Astrocyte of the cerebellum (primary cell): ENCODE measurements around the gene CARHSP1.

Experiments used
- DNase-seq: peaks from one replicate; pipeline ENCODE4 v3.0.0-alpha.2; 2011; ENCODE audit warnings: low read depth
- H3K4me3 ChIP-seq: 2 replicates; pipeline ENCODE4 v1.5.1; 2011; ENCODE audit warnings: mild to moderate bottlenecking, low read depth, low read length, moderate library complexity
- in situ Hi-C: cut with HindIII; loops from 2 replicates; pipeline ENCODE4 v1.10.0; 2017; ENCODE audit warnings: low sequenced_read_pairs
- TF ChIP-seq, protein P1 (sequence below): IDR thresholded peaks from 2 replicates; pipeline ENCODE4 v1.5.1; 2012; ENCODE audit warnings: low read length, low read depth, moderate library complexity, mild to moderate bottlenecking; ENCODE audit errors: missing control alignments

Gene CARHSP1

DNA sequence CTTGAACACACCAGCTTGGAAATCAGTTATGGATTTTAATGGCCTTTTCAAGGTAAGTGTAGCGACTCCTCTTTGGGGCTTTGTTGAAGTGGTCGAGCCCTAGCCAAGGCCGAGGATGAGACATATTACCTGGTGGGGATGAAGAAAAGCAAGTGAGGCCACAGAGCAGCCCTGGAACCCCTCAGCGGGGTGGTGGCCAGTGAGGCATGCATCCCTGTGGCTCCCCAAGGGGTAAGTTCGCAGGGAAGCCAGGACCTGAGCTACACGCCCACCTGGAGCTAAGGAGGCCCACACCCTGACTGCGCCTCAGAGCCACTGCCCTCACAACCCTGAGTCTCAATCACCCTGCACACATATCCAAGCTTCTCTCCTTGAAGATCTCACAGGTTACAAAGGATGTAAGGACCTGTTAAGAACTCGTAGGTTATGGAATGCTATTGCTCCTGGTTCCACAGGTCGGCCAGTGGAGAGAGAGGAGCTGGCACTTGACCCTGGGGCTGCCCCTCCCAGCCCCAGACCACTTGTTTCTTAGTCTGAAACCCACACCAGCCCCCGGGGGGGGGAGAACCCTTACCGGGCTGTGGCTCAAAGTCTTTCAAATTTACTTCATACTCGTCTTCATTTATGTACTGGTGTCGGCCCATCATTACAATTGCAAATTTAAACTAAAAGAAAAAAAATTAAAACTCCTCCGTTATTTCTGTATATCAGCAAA is 25.3 kb upstream of the CARHSP1 start:
- TF ChIP-seq, protein P1, sequence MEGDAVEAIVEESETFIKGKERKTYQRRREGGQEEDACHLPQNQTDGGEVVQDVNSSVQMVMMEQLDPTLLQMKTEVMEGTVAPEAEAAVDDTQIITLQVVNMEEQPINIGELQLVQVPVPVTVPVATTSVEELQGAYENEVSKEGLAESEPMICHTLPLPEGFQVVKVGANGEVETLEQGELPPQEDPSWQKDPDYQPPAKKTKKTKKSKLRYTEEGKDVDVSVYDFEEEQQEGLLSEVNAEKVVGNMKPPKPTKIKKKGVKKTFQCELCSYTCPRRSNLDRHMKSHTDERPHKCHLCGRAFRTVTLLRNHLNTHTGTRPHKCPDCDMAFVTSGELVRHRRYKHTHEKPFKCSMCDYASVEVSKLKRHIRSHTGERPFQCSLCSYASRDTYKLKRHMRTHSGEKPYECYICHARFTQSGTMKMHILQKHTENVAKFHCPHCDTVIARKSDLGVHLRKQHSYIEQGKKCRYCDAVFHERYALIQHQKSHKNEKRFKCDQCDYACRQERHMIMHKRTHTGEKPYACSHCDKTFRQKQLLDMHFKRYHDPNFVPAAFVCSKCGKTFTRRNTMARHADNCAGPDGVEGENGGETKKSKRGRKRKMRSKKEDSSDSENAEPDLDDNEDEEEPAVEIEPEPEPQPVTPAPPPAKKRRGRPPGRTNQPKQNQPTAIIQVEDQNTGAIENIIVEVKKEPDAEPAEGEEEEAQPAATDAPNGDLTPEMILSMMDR: no peak
- in situ Hi-C loops: no loop called here
- DNase-seq: no peak
- no peak overlapping the region for H3K4me3 ChIP-seq

DNA sequence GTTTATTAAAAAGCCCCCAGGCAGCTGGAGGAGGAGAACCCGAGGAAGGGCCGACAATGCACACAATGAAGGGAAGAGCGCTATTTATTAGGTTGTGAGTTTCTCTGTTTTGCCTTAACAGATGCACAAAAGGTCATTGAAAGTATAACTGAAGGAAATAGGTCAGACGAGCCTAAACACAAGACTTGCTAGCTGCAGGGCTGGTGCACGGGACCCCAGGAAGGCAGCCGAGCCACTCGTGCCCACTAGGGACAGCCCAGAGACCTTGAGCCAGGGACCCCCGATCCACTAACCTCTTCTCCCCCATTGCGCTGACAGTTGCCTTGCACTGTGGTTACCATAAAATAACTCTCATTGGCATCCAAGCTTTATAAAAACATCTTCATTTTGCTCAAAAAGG is 24.6 kb upstream of the CARHSP1 start:
- no peak for DNase-seq
- in situ Hi-C loops: no loop called here
- TF ChIP-seq, protein P1: no peak
- H3K4me3 ChIP-seq: no peak overlapping the region

DNA sequence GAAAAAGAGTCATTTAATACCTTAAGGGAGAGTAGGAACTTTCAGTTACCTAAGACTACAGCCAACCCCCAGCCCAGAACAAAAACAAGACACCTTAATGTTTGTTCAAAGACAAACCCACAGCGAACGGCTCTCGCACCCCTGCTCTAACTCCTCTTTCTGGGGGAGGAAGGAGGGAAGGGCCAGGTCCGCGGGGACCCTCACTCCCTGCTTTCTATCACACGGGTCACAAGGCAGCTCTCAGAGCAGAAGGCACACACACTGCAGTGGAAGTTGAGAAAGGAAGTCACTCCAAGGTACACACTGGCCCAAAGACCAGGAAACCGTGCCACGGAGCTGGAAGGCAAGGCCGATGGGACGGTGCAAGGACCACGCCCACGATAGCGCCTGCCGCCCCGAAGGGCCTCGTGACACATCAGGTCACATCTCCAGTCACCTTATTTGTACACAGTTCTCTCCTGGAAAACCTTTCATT is 23.3 kb upstream of the CARHSP1 start:
- H3K4me3 ChIP-seq: no peak overlapping the region
- TF ChIP-seq, protein P1: no peak
- in situ Hi-C loops: no loop called here
- no peak for DNase-seq

DNA sequence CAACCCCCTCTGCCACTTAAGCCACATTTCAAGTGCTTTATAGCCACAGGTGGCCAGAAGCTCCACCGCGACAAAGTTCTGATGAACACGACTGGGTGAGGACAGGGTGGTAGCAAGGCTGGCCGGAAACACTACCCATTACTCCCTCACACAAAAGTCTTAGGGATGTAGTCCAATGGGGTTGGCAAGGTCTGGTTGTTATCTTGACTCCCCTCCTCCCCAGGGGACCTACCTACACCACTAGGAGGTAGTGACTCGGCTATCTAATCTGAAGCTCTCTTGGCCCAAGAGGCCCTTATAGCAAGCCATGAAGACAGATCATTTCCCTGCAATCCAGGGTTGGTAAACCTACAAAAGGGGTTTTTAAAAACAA is 21.7 kb upstream of the CARHSP1 start:
- TF ChIP-seq, protein P1: no peak
- no peak for DNase-seq
- in situ Hi-C loops: no loop called here
- no peak overlapping the region for H3K4me3 ChIP-seq

DNA sequence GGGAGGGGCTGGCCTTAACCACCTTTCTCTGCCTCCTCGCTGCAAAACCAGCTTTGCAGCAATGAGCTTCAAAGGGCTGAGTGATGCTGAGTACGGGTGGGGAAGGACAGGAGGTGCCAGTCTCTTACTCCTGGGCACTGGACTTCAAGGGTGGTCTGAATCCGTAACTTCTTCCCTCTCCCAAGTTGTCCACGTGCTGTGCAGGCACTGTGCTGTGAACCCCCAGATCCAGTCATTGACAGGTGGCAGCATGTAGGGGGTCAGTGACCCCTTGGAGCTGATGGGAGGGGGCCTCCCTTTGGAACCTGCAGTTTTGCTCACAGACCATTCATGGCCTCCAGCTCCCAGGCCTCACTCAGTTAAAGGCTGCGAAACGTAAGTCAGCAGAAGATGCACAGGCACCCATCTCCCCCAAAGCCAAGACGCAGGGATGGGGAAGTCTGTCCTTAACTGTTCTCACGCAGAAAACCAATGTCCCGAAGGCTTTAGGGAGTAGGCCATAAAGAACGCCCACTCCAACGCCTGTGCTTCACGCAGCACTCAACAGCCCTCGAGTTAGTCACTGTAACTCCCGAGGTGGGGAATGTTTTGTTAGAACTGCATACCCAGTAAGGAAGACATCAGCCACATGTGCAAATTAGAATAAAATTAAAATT is 21.2 kb upstream of the CARHSP1 start:
- H3K4me3 ChIP-seq: no peak overlapping the region
- in situ Hi-C loops: no loop called here
- DNase-seq: no peak
- TF ChIP-seq, protein P1: no peak

DNA sequence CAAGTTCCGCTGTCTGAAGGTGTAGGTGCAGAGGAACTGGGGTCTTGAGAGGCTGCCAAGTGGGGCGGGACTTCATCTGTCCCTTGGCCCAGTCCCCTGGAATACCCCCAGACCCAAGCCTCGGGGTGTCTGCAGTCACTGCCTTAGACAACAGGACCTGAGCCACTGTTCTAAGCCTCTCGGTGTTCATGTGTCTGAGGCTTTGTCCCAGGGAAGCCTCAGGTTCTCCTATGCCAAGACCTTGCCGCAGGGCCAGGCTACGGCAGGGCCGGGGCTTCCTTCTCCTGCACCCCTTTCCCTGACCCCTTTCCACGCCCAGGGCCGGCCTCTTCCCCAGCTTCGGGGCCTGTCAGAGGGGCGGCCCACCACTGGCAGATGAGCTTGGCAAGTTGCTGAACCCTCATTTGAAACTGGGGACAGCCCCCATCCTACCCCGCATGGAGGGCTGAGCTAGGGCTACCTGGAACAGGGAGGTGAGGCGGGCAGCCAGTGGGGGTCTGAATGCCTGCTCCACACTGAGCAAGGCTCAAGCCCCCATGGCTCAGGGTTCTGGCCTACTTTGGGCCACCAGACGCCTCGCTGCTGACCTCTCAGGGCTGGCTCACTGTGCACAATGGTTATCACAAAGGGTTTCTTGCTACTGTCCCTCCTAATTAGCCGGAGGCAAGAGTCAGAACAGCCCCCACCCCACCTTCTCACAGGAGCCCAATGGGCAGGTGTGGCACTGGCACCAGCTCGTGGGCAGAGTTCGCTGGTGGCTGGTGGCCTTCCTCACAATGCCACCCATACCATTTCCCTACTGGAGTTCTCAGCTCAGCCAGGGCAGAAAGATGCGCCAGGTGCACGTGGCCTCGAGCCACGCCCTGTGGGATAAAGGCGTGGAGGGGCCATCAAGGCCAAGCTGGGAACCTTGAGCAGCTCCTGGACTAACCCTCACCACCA is 20.4 kb upstream of the CARHSP1 start:
- no peak for DNase-seq
- in situ Hi-C loops: no loop called here
- TF ChIP-seq, protein P1: no peak
- no peak overlapping the region for H3K4me3 ChIP-seq
